Femur (tissue), 1 donor: ENCODE results near the gene CBS.
"Not testable (repeated sequence)": the region's sequence is repeated elsewhere in the genome, so short reads cannot be mapped to it uniquely, and the experiment has no call there.

Experiments used
- DNase-seq: peaks from one replicate; pipeline ENCODE4 v3.0.0-alpha.2; 2017

Gene CBS

GRCh38 chr21:43066690-43067089 lies 8.9 kb downstream of the CBS start:
- DNase-seq: not testable (repeated sequence)

DNA sequence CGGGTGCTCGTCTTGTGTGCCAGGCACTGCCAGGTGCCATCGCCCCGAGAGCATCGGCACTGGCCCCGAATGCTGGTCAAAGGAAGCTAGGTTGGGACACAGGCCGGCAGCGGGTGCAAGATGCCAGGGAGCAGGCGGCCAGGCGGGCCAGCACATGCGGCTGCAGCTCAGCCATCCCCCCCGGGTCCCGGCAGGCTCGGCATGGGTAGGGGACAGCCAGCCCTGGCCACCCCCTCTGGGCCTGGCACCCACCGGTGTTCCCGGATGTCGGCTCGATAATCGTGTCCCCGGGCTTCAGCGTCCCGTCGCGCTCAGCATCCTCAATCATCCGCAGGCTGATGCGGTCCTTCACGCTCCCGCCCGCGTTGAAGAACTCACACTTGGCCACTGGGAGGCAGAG lies 9.6 kb downstream of the CBS start:
- not testable (repeated sequence) for DNase-seq

- not testable (repeated sequence) for DNase-seq
These were observed 11.2 kb downstream of the CBS start for GRCh38 chr21:43064265-43064917.

DNA sequence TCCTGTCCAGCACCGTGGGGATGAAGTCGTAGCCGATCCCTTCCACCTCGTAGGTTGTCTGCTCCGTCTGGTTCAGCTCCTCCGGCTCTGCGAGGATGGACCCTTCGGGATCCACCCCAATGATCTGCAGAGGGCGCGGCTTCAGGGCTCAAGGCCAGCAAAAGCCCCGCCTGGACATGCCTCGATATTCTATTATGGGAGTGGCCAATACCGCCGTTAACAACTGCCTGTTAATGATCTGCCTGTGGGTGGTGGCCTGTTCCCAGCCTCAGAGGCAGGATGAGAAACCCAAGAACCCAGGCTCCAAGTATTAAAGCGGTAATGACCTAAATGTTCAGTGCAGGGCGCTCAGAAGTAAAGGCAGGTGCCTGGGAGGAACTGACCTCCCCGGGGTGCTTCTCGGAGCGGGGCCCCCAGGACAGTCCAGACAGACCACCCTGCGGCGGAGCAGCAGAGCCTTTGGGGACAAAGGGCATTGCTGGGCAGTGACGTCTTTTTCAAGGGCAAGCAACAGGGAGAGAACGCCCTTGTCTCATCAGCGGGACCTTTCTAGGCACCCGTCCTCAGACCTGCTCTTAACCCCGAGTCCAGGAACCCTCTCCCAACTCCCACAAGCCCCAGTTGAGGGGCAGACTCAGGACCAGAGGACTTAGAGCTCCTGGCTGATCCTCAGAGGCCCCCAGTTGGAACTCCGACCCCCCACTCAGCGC lies 12.5 kb downstream of the CBS start:
- DNase-seq: not testable (repeated sequence)

DNA sequence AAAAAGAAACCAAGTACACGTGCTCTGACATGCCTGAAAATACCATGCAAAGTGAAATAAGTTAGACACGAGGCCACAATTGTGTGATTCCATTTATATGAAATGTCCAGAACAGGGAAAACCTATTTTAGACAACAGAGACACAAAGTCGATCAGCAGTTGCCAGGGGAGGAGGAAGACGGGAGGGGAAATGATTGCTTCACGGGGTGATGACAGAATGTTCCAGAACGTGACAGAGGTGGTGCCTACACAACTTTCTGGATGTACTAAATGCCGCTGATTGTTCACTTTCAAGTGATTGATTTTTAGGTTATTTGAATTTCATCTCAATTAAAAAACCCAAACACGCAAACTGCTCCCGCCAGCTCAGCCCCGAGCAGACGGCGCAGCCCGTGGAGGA lies 22.5 kb downstream of the CBS start:
- DNase-seq: not testable (repeated sequence)

- DNase-seq: not testable (repeated sequence)
These were observed 29.5 kb downstream of the CBS start for GRCh38 chr21:43045876-43046821.

GRCh38 chr21:43045165-43045875 lies 30.3 kb downstream of the CBS start:
- DNase-seq: not testable (repeated sequence)

GRCh38 chr21:43044547-43044946 lies 31.1 kb downstream of the CBS start:
- not testable (repeated sequence) for DNase-seq

- not testable (repeated sequence) for DNase-seq
These were observed 32.3 kb downstream of the CBS start for GRCh38 chr21:43043291-43043690.

DNA sequence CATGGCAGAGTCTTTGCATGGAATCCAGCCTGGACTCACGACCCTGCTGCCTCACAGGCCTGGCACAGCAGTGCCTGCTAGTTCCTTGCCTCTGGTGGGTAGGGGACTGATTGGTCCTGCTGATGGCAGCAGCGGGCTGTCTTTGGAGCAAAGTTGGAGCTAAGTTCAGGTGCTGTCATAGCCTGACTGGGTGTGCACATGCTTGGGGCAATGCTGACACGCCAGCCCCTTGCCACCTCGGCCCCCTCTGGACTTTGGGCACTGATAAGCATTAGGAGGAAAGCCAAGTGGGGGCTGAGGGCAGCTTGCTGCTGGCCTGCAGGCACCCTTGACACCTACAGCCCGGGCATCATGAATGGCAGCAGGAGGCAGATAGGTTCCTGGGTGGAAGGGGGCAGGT lies 33.5 kb downstream of the CBS start:
- not testable (repeated sequence) for DNase-seq

DNA sequence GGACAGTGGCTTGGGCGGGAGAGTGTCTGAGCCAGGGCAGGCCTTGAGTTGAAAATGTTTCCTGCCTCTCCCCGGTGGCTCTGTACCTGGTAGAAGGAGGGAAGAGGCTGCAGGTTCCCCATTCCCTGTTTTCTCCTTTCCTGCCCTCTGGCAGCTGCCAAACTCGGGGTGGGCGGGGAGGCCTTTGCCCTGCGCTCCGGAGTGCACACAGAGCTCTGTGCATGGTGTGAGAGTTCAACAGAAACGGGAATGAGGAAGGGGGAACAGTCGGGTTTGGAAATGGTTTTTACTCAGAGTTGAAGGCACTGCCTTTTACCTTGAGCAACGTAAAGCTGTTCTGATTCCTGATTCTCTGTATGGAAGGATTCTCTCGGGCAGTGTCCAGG lies 37.0 kb downstream of the CBS start:
- not testable (repeated sequence) for DNase-seq

- not testable (repeated sequence) for DNase-seq
These were observed 37.5 kb downstream of the CBS start for GRCh38 chr21:43037918-43038658.

DNA sequence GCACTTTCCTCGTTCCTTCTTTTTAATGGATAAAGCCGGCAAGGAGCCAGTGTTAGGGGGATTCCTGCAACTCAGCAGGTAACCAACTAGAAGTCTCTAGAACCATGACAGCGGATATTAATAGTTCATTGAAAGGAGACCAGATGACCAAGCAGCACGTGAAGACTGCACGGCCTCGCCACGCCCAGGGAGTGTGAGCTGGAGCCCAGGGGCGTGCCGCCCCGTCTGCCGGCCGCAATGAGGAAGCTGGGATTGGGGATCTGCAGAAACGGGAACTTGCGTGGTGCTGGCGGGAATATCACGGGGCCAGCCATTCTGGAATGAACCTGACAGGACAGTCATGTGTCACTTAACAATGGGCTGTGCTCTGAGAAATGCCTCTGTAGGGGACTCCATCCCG lies 38.7 kb downstream of the CBS start:
- DNase-seq: not testable (repeated sequence)

DNA sequence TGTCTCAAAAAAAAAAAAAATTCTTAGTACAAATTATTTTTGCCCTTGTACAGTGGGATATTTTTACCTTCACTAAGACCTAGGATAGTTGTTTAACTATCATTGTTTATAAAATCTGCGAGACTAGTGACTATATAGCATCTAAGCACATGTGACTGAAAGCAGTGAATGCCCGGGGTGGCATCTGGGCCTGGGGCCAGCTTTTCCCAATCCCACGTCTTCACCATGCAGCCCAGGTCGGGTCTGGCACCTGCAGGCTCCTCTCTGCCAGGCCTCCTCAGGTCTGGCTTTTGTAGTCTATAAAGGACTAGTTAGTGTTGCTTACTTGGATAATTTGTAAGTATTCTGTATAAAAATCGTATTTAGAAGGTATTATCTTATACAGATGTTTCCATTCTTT lies 40.8 kb downstream of the CBS start:
- no peak for DNase-seq

DNA sequence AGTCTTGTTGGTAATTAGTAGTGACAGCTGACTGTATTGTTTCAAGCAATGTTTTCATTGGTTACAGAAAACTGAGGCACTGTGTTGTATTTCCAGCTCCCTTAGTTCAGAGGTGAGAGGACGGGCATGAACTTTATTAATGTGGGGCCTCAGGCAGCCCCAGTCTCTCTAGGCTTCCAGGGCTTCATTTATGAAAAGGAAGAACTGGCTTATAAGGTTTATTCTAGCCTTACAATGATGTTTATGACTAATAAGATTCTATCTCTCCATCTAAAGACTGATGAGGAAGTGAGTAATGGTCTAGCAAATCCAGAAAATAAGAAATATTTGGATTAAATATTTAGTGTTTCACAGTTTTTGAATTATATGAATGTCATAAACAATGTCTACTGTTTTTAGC lies 41.5 kb downstream of the CBS start:
- no peak for DNase-seq

GRCh38 chr21:43031121-43031619 lies 44.5 kb downstream of the CBS start:
- DNase-seq: no peak

DNA sequence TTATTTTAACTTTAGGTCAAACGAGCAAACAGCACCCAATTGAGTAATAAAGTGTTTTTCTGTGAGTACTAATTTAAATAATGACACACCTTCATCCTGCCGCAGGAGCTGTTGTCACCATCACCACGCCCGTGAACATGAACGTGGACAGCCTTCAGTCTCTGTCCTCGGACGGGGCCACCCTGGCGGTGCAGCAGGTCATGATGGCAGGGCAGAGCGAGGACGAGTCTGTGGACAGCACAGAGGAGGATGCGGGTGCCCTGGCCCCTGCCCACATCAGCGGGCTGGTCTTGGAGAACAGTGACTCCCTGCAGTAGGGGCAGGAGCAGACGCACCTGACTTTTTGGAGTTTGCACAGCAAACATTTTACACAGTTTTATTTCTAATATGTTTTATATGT lies 45.9 kb downstream of the CBS start:
- DNase-seq: no peak

DNA sequence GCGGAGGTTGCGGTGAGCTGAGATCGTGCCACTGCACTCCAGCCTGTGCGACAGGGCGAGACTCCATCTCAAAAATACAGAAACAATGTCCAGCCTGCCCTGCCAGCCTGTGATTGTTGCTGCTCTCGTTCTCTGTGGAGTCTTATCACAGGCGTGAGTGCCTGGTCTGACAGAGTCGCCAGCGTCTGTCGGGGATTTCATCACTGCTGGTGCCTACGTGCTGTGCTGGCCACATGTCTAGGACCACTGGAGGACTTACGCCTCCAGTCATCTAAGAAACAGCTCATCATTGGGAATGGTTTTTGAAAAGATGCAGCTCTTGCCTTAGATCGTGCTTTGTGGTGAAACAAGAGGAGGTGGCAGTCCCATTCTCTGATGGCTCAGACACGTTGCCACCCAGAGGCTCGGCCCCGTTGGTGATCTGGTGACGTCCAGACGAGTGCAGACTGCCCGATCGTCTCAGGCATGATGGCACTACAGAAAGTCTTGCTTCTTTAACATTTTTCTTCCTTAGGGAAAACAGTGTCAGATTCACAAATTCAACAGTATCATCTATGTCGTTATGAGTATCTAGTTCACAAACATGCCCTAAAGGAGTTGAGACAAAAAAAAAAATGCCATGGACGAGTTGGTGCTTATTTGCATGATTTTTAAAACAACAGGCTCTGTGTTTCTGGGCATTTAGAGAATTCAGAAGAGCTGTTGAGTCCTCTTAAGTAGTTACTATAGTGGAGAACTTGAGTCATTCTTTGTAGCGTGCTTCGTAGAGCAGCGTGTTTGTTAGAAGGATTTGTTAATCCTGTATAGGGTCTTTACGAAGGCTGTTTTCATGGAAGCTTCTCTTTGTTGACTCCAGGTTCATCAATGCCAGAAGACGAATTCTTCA lies 47.5 kb downstream of the CBS start:
- no peak for DNase-seq

DNA sequence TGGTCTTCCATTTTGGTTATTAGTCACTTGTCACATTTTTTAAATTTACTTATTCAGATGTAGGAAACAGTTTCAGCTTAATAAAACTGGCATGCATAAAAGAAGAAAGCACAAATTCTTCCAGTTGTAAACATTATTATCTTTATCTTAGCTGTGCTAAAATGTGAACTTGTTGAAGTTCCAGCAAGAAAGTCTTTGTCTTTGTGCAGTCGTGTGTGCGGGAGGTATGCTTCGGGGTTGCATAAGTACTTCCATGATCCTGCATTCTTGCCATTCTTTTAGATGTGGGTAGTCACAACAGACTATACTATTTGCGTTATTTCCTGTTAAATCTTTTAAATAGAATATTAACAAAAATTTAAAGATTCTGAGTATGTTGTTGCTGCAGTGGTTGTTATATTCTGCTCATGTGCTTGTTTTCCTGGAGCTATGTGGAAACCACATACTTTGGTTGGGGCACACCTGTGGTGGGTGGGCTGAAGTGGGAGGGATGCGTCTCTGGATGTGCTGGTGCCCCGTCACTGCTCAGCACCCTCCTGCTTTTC lies 49.9 kb downstream of the CBS start:
- no peak for DNase-seq

- DNase-seq: no peak
These were observed 51.0 kb downstream of the CBS start for GRCh38 chr21:43024439-43025136.
